Fibroblast of pulmonary artery (primary cell): ENCODE results near the gene FSD1L.

ENCODE experiments used
- DNase-seq: peaks from one replicate; pipeline ENCODE4 v3.0.0-alpha.2; 2010; ENCODE audit warnings: low read depth
- H3K4me3 ChIP-seq: replicated peaks from 2 replicates; pipeline ENCODE4 v1.5.1; 2011; ENCODE audit warnings: low read depth, mild to moderate bottlenecking, control low read depth, low read length, moderate library complexity
- CTCF ChIP-seq: IDR thresholded peaks from 2 replicates; pipeline ENCODE4 v1.5.1; 2011; ENCODE audit warnings: mild to moderate bottlenecking, control low read depth, low read length, inconsistent platforms; ENCODE audit errors: missing control alignments

FSD1L gene

GRCh38 chr9:105444130-105444529, 3.7 kb upstream of the FSD1L start:
- DNase-seq: no peak
- TF ChIP-seq CTCF: no peak

GRCh38 chr9:105445203-105445881, 2.5 kb upstream of the FSD1L start:
- H3K4me3 ChIP-seq: no peak overlapping the region
- no peak for TF ChIP-seq CTCF
- no peak for DNase-seq

More at GRCh38 chr9:105444130-105444529, 3.7 kb upstream of the FSD1L start:
- no peak overlapping the region for H3K4me3 ChIP-seq

- peak overlapping the region; percentile 86 for H3K4me3 ChIP-seq
- no peak for DNase-seq
- no peak for TF ChIP-seq CTCF
Observed at GRCh38 chr9:105447386-105447813, 434 bp upstream of the FSD1L start.

GRCh38 chr9:105449081-105449480, 1.2 kb downstream of the FSD1L start:
- H3K4me3 ChIP-seq: peak overlapping the region; percentile 86
- no peak for DNase-seq
- TF ChIP-seq CTCF: no peak

- DNase-seq: no peak
- H3K4me3 ChIP-seq: no peak overlapping the region
- TF ChIP-seq CTCF: no peak
Observed at GRCh38 chr9:105452185-105452584, 4.4 kb downstream of the FSD1L start.

- TF ChIP-seq CTCF: no peak
- no peak overlapping the region for H3K4me3 ChIP-seq
- no peak for DNase-seq
Observed at GRCh38 chr9:105455836-105456475, 8.1 kb downstream of the FSD1L start.
